ENCODE data around the gene APLP2.

Gene APLP2

DNA sequence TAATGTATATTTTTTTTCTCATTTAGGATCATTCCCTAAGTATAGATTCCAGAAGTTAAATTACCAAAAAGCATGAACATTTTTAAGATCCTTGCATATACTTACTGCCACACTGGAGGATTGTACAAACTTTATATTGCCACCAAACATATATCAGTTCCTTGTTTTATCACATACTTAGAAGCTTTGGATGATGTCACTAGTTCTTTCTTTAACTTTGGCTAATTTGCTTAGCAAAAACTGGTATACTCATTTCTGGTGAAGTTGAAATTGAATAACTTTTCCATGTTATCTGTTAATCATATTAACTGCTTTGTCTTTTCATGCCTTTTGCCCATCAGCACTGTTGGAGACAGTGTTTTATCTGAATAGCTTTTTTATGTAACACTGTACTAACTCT lies 35.5 kb upstream of the APLP2 start:
- Histone ChIP-seq H3K4me1 (ENCODE audit: control insufficient read depth in 2 of 2, insufficient read depth in 2 of 2, low read length in 2 of 2) (no peaks in the 10 kb centered on the region), H3K27me3 (ENCODE audit: control insufficient read depth in 2 of 2, insufficient read depth in 2 of 2, low read length in 2 of 2) (no peaks in the 10 kb centered on the region), H3K9me3 (ENCODE audit: control insufficient read depth in 2 of 2, low read length in 2 of 2) (no peaks in the 10 kb centered on the region), H3K9ac (ENCODE audit: low read depth in 1 of 2, low read length in 2 of 2) (no peak overlapping the region), H3K36me3 (ENCODE audit: control insufficient read depth in 2 of 2, insufficient read depth in 2 of 2, low read length in 2 of 2) (no peaks in the 10 kb centered on the region), H3K4me3 (ENCODE audit: low read length in 2 of 2) (no peak overlapping the region), H3K27ac (ENCODE audit: low read depth in 2 of 2, low read length in 2 of 2) (no peak overlapping the region)

DNA sequence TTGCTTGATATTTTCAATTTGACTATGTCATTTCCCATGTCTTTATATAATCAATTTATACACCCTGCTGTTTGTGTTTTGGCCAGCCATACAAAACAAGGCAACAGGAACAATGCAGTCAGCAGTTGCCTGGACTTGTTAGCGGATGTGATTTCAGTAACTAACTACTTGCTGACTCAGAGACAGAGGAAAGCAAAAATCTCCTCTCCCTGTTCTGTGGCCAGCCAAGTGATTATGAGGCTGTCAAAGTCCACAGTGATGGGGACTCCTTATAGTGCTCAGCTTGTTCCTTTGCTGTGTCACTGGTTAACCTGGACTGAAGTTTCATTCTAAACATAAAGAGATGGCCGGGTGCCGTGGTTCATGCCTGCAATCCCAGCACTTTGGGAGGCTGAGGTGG lies 32.6 kb upstream of the APLP2 start:
- Histone ChIP-seq H3K4me1 (ENCODE audit: control insufficient read depth in 2 of 2, insufficient read depth in 2 of 2, low read length in 2 of 2) (no peaks in the 10 kb centered on the region), H3K9ac (ENCODE audit: low read depth in 1 of 2, low read length in 2 of 2) (no peak overlapping the region), H3K9me3 (ENCODE audit: control insufficient read depth in 2 of 2, low read length in 2 of 2) (no peaks in the 10 kb centered on the region)

DNA sequence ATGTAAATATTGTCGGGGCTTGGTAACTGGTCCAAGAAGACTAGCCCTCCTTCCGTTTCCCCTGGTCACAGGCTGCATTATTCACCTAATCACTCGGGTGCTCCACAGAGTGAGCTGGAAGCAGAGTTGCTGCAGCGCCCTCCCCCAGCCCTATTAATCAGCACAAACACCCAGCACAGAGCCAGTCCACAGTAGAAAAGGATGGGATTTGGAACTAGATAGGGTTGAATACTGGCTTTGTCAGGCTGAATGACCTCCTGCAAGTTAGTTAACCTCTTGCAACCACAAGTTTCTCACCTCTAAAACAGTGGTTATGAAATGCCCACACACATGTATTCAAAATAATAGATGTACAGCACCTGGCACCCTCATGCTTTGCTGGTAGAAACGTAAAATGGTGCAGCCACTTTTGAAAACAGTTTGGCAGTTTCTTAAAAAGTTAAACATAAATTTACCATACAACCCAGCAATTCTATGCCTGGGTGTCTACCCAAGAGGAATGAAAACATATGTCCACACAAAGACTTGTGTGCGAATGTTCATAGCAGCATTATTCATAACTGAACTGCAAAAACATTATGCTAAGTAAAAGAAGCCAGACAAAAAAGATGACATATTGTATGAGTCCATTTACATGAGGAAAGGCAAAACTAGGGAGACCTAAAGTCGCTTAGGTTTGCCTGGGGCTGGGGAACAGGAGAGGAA lies 31.7 kb upstream of the APLP2 start:
- Histone ChIP-seq H3K36me3 (ENCODE audit: control insufficient read depth in 2 of 2, insufficient read depth in 2 of 2, low read length in 2 of 2) (no peaks in the 10 kb centered on the region), H3K27ac (ENCODE audit: low read depth in 2 of 2, low read length in 2 of 2) (no peak overlapping the region), H3K27me3 (ENCODE audit: control insufficient read depth in 2 of 2, insufficient read depth in 2 of 2, low read length in 2 of 2) (no peaks in the 10 kb centered on the region), H3K9me3 (ENCODE audit: control insufficient read depth in 2 of 2, low read length in 2 of 2) (no peaks in the 10 kb centered on the region), H3K4me1 (ENCODE audit: control insufficient read depth in 2 of 2, insufficient read depth in 2 of 2, low read length in 2 of 2) (no peaks in the 10 kb centered on the region), H3K9ac (ENCODE audit: low read depth in 1 of 2, low read length in 2 of 2) (no peak overlapping the region), H3K4me3 (ENCODE audit: low read length in 2 of 2) (no peak overlapping the region)

More for the DNA sequence above, 32.6 kb upstream of the APLP2 start:
- H3K36me3 ChIP-seq (ENCODE audit: control insufficient read depth in 2 of 2, insufficient read depth in 2 of 2, low read length in 2 of 2) = no peaks in the 10 kb centered on the region
- no peaks in the 10 kb centered on the region for H3K27me3 ChIP-seq (ENCODE audit: control insufficient read depth in 2 of 2, insufficient read depth in 2 of 2, low read length in 2 of 2)
- H3K4me3 ChIP-seq (ENCODE audit: low read length in 2 of 2) = no peak overlapping the region
- H3K27ac ChIP-seq (ENCODE audit: low read depth in 2 of 2, low read length in 2 of 2) = no peak overlapping the region

- no peaks in the 10 kb centered on the region for H3K27me3 ChIP-seq (ENCODE audit: control insufficient read depth in 2 of 2, insufficient read depth in 2 of 2, low read length in 2 of 2)
- no peak overlapping the region for H3K27ac ChIP-seq (ENCODE audit: low read depth in 2 of 2, low read length in 2 of 2)
- no peaks in the 10 kb centered on the region for H3K4me1 ChIP-seq (ENCODE audit: control insufficient read depth in 2 of 2, insufficient read depth in 2 of 2, low read length in 2 of 2)
- H3K9me3 ChIP-seq (ENCODE audit: control insufficient read depth in 2 of 2, low read length in 2 of 2) = no peaks in the 10 kb centered on the region
- no peak overlapping the region for H3K9ac ChIP-seq (ENCODE audit: low read depth in 1 of 2, low read length in 2 of 2)
- no peaks in the 10 kb centered on the region for H3K36me3 ChIP-seq (ENCODE audit: control insufficient read depth in 2 of 2, insufficient read depth in 2 of 2, low read length in 2 of 2)
- no peak overlapping the region for H3K4me3 ChIP-seq (ENCODE audit: low read length in 2 of 2)
These were observed 29.3 kb upstream of the APLP2 start for GRCh38 chr11:130040281-130040940.

DNA sequence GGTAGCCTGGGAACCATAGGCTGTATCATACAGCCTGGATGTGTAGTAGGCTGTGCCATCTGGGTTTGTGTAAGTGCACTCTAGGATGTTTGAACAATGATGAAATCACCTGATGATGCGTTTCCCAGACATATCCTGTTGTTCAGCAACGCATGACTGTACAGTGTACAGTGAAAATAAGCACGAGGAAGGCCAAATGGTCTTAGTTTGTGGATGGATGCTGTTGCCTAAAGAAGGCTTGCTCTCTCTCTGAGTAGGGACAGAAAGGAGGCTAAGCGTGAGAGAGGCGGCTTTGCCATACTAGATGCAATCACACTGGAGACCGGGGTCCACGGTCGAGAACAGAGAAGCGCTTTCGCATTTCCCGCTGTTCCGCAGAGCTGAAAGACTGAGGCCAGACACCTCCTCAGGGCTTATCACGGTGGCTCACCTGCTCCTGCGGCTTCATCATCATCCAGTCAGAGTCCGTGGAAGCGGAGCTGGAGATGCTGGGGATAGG lies 27.6 kb upstream of the APLP2 start:
- H3K36me3 ChIP-seq (ENCODE audit: control insufficient read depth in 2 of 2, insufficient read depth in 2 of 2, low read length in 2 of 2) = no peaks in the 10 kb centered on the region
- no peaks in the 10 kb centered on the region for H3K9me3 ChIP-seq (ENCODE audit: control insufficient read depth in 2 of 2, low read length in 2 of 2)
- no peak overlapping the region for H3K9ac ChIP-seq (ENCODE audit: low read depth in 1 of 2, low read length in 2 of 2)
- no peaks in the 10 kb centered on the region for H3K4me1 ChIP-seq (ENCODE audit: control insufficient read depth in 2 of 2, insufficient read depth in 2 of 2, low read length in 2 of 2)
- H3K4me3 ChIP-seq (ENCODE audit: low read length in 2 of 2) = no peak overlapping the region
- H3K27me3 ChIP-seq (ENCODE audit: control insufficient read depth in 2 of 2, insufficient read depth in 2 of 2, low read length in 2 of 2) = no peaks in the 10 kb centered on the region
- H3K27ac ChIP-seq (ENCODE audit: low read depth in 2 of 2, low read length in 2 of 2) = no peak overlapping the region

GRCh38 chr11:130043575-130043974 lies 26.1 kb upstream of the APLP2 start:
- H3K27me3 ChIP-seq (ENCODE audit: control insufficient read depth in 2 of 2, insufficient read depth in 2 of 2, low read length in 2 of 2) = no peaks in the 10 kb centered on the region
- no peak overlapping the region for H3K9ac ChIP-seq (ENCODE audit: low read depth in 1 of 2, low read length in 2 of 2)
- H3K9me3 ChIP-seq (ENCODE audit: control insufficient read depth in 2 of 2, low read length in 2 of 2) = no peaks in the 10 kb centered on the region
- H3K36me3 ChIP-seq (ENCODE audit: control insufficient read depth in 2 of 2, insufficient read depth in 2 of 2, low read length in 2 of 2) = no peaks in the 10 kb centered on the region
- H3K4me3 ChIP-seq (ENCODE audit: low read length in 2 of 2) = no peak overlapping the region
- H3K27ac ChIP-seq (ENCODE audit: low read depth in 2 of 2, low read length in 2 of 2) = no peak overlapping the region
- H3K4me1 ChIP-seq (ENCODE audit: control insufficient read depth in 2 of 2, insufficient read depth in 2 of 2, low read length in 2 of 2) = no peaks in the 10 kb centered on the region

DNA sequence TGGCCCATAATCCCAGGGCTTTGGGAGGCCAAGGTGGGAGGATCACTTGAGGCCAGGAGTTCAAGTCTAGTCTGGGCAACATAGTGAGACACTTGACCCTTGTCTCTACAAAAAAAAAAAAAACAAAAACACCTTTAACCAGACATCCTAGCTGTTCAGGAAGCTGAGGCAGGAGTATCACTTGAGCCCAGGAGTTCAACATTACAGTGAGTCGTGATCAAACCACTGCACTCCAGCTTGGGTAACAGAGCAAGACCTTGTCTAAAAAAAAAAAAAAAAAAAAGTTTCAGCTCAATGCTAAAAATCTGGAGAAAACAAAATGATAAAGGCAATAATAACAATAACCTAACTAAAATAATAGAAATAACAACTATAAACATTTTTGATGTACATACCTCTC lies 22.6 kb upstream of the APLP2 start:
- Histone ChIP-seq H3K4me1 (ENCODE audit: control insufficient read depth in 2 of 2, insufficient read depth in 2 of 2, low read length in 2 of 2) (peaks cover 0 to 7% of the 10 kb centered on the region in 2 donors), H3K9me3 (ENCODE audit: control insufficient read depth in 2 of 2, low read length in 2 of 2) (no peaks in the 10 kb centered on the region), H3K36me3 (ENCODE audit: control insufficient read depth in 2 of 2, insufficient read depth in 2 of 2, low read length in 2 of 2) (no peaks in the 10 kb centered on the region), H3K27me3 (ENCODE audit: control insufficient read depth in 2 of 2, insufficient read depth in 2 of 2, low read length in 2 of 2) (no peaks in the 10 kb centered on the region), H3K9ac (ENCODE audit: low read depth in 1 of 2, low read length in 2 of 2) (no peak overlapping the region), H3K27ac (ENCODE audit: low read depth in 2 of 2, low read length in 2 of 2) (no peak overlapping the region), H3K4me3 (ENCODE audit: low read length in 2 of 2) (no peak overlapping the region)

DNA sequence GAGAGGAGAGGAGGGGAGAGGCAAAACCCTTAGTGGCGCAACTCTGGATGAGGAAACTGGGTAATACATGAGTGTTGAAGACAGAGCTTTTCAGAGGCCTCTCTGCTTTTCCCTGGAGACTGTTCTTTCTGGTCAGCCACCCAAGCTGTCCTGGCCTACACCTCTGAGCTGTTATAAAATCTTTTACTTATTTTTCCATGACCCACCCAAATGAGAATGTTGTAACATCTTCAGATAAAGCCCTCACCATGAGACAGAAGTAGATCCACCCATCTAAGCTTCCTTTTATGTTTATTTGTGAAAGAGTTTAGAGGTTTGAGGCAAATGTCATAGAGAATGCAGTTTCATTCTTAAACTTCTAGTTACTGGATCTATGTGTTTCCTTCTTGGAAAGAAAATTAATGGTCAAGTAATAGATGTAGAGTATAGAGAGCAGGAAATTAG lies 20.3 kb upstream of the APLP2 start:
- Histone ChIP-seq H3K9me3 (ENCODE audit: control insufficient read depth in 2 of 2, low read length in 2 of 2) (no peaks in the 10 kb centered on the region), H3K4me1 (ENCODE audit: control insufficient read depth in 2 of 2, insufficient read depth in 2 of 2, low read length in 2 of 2) (peaks cover 0 to 7% of the 10 kb centered on the region in 2 donors), H3K9ac (ENCODE audit: low read depth in 1 of 2, low read length in 2 of 2) (no peak overlapping the region), H3K4me3 (ENCODE audit: low read length in 2 of 2) (no peak overlapping the region), H3K27ac (ENCODE audit: low read depth in 2 of 2, low read length in 2 of 2) (no peak overlapping the region), H3K27me3 (ENCODE audit: control insufficient read depth in 2 of 2, insufficient read depth in 2 of 2, low read length in 2 of 2) (no peaks in the 10 kb centered on the region), H3K36me3 (ENCODE audit: control insufficient read depth in 2 of 2, insufficient read depth in 2 of 2, low read length in 2 of 2) (no peaks in the 10 kb centered on the region)

DNA sequence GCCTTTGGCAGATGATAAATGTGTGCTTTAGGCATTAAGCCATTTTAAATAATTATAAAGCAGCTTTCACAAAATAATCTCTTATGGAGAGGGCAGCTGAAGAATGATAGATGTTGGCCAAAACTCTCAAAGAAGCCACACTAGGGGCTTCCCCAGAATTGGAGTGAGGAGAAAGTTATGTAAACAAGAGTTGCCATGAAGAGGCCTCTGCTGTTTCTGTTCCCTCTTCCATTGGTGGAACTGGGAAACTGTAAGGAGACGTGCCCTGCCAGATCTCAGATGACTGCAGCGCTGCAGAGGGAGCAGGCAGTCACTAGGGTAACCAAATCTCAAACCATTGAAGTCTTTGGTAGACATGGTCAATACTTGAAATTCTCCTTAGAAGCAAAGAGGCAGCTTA lies 19.4 kb upstream of the APLP2 start:
- Histone ChIP-seq H3K4me1 (ENCODE audit: control insufficient read depth in 2 of 2, insufficient read depth in 2 of 2, low read length in 2 of 2) (peaks cover 0 to 7% of the 10 kb centered on the region in 2 donors), H3K9ac (ENCODE audit: low read depth in 1 of 2, low read length in 2 of 2) (no peak overlapping the region), H3K9me3 (ENCODE audit: control insufficient read depth in 2 of 2, low read length in 2 of 2) (no peaks in the 10 kb centered on the region), H3K4me3 (ENCODE audit: low read length in 2 of 2) (no peak overlapping the region), H3K27ac (ENCODE audit: low read depth in 2 of 2, low read length in 2 of 2) (no peak overlapping the region), H3K27me3 (ENCODE audit: control insufficient read depth in 2 of 2, insufficient read depth in 2 of 2, low read length in 2 of 2) (no peaks in the 10 kb centered on the region), H3K36me3 (ENCODE audit: control insufficient read depth in 2 of 2, insufficient read depth in 2 of 2, low read length in 2 of 2) (no peaks in the 10 kb centered on the region)

DNA sequence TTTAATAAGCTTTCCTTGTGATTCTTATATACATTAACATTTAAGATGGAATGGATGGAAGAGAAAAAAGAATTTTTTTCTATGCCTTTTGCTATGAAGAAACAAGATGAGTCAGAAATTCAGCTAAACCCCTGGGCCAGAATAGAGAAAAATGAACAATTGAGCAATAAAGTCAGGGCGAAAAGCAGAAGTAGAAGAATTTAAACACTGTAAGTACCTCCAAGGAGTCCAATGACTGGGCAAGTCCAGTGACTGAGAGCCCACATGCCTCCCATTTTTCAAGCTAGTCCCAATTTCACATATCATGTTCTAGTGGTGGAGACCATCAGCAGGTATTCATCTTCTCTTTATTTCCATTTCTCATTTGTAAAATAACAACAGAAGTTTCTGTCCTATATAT lies 18.6 kb upstream of the APLP2 start:
- no peak overlapping the region for H3K9ac ChIP-seq (ENCODE audit: low read depth in 1 of 2, low read length in 2 of 2)
- no peaks in the 10 kb centered on the region for H3K27me3 ChIP-seq (ENCODE audit: control insufficient read depth in 2 of 2, insufficient read depth in 2 of 2, low read length in 2 of 2)
- no peak overlapping the region for H3K4me3 ChIP-seq (ENCODE audit: low read length in 2 of 2)
- peaks cover 0 to 7% of the 10 kb centered on the region in 2 donors for H3K4me1 ChIP-seq (ENCODE audit: control insufficient read depth in 2 of 2, insufficient read depth in 2 of 2, low read length in 2 of 2)
- no peaks in the 10 kb centered on the region for H3K36me3 ChIP-seq (ENCODE audit: control insufficient read depth in 2 of 2, insufficient read depth in 2 of 2, low read length in 2 of 2)
- no peaks in the 10 kb centered on the region for H3K9me3 ChIP-seq (ENCODE audit: control insufficient read depth in 2 of 2, low read length in 2 of 2)
- H3K27ac ChIP-seq (ENCODE audit: low read depth in 2 of 2, low read length in 2 of 2) = no peak overlapping the region

All from mucosa of rectum (tissue), 2 donors.